Spleen (tissue), 11 donors: ENCODE data around the gene MPHOSPH6. TPM values are rescaled to one million over a fixed set of nuclear protein-coding genes. Genes with fewer than 3 reads are reported as not detected.

Experiments used
- DNase-seq: peaks from one replicate; pipeline ENCODE4 v3.0.0-alpha.2; 2020
- H3K27ac ChIP-seq, 8 donors: fragments of 200-600 bp; sonication (generic) in 7 of 8; 1 replicate in 4 of 8; 2 replicates in 4 of 8; pipeline versions ENCODE4 v1.5.0 to v1.8.0; 2016 to 2021; ENCODE audit warnings: inconsistent platforms in 4 of 8, mild to moderate bottlenecking in 4 of 8, moderate library complexity in 1 of 8
- H3K27me3 ChIP-seq, 7 donors: fragments of 200-600 bp; sonication (generic) in 6 of 7; replicated peaks in 1 of 7; 1 replicate in 4 of 7; 2 replicates in 3 of 7; pipeline versions ENCODE4 v1.5.0 to v1.8.0; 2016 to 2021; ENCODE audit warnings: inconsistent platforms in 3 of 7, mild to moderate bottlenecking in 1 of 7
- H3K36me3 ChIP-seq, 6 donors: fragments of 200-600 bp; sonication (generic) in 5 of 6; 1 replicate in 4 of 6; 2 replicates in 2 of 6; pipeline versions ENCODE4 v1.5.0 to v1.8.0; 2016 to 2021; ENCODE audit warnings: inconsistent platforms in 2 of 6
- H3K4me1 ChIP-seq, 6 donors: fragments of 200-600 bp; sonication (generic) in 5 of 6; 1 replicate in 3 of 6; 2 replicates in 3 of 6; pipeline versions ENCODE4 v1.5.0 to v1.8.0; 2016 to 2021; ENCODE audit warnings: inconsistent platforms in 3 of 6
- H3K4me3 ChIP-seq, 8 donors: fragments of 200-600 bp; sonication (generic) in 7 of 8; 1 replicate in 4 of 8; 2 replicates in 4 of 8; pipeline versions ENCODE4 v1.5.0 to v1.8.0; 2016 to 2021; ENCODE audit warnings: inconsistent platforms in 4 of 8, mild to moderate bottlenecking in 4 of 8, moderate library complexity in 2 of 8
- H3K9me3 ChIP-seq, 8 donors: fragments of 200-600 bp; sonication (generic) in 7 of 8; 1 replicate in 4 of 8; 2 replicates in 4 of 8; pipeline versions ENCODE4 v1.5.0 to v1.8.0; 2016 to 2021; ENCODE audit warnings: inconsistent platforms in 4 of 8
- POLR2A ChIP-seq, 3 donors: fragments of 450-650 bp; IDR thresholded peaks; one replicate each; pipeline ENCODE4 v1.5.1; 2017; ENCODE audit warnings: antibody characterized with exemption in 3 of 3, mild to moderate bottlenecking in 1 of 3
- POLR2AphosphoS5 ChIP-seq, 3 donors: sonication (generic); formaldehyde crosslinking; IDR thresholded peaks; one replicate each; pipeline ENCODE4 v1.5.1; 2017; ENCODE audit warnings: antibody characterized with exemption in 3 of 3
- WGBS, 5 donors: extraction: QIAGEN DNeasy Blood & Tissue Kit in 3 of 5; methylation state at CpG; one replicate each; pipeline versions ENCODE4 v1.1.5 to v1.1.7; 2013 to 2018; 5-methylcytosine and 5-hydroxymethylcytosine counted together
- intact Hi-C: fragments of 100-400 bp; cut with DNase I; formaldehyde crosslinking; loops from one replicate; pipeline ENCODE4 v1.15.0; 2023; ENCODE audit warnings: low total_unique reads
- polyA plus RNA-seq, 3 donors: library from polyadenylated mRNA; stranded (reverse); fragments of 200-250 nt; gene quantifications; one replicate each; pipeline ENCODE4 v1.2.1, GENCODE V29; 2013
- total RNA-seq, 7 donors: library from RNA; depleted of rRNA in 3 of 7; stranded (reverse); fragments of >200 nt in 3 of 7; fragmentation: NEBNext Ultra II Directional in 4 of 7; extraction: Animal tissue kit (Norgen Biotek cat#: 25700) in 4 of 7; gene quantifications; one replicate each; pipeline versions ENCODE4 v1.1.0 to v1.2.1, GENCODE V29; 2016 to 2021
- TF ChIP-seq, protein P1 (sequence below), 11 experiments: fragments of 200-600 bp in 7 of 11; fragments of 450-650 bp in 4 of 11; sonication (generic) in 4 of 11; IDR thresholded peaks in 8 of 11; conservative IDR thresholded peaks in 3 of 11; 1 replicate in 7 of 11; 2 replicates in 4 of 11; pipeline versions ENCODE4 v1.4.0 to v1.8.0; 2016 to 2021; ENCODE audit warnings: antibody characterized with exemption in 11 of 11, inconsistent platforms in 4 of 11, mild to moderate bottlenecking in 1 of 11
- donor health status: healthy with polysubstance abuse.
- donor health status: DM: no; HTN: no; CAD: no; lungs with moderate emphysema.
- donor health status: DM: no; HTN: no; CAD: no.
- donor health status: Bipolar disorder and iron deficiency.
- donor health status: healthy.
- donor health status: DM: no; HTN: no; CAD: no.
- donor health status: DM: yes; HTN: yes; CAD: no.

The MPHOSPH6 gene
- total and polyA plus RNA-seq, 10 donors = 13.7 to 56.8 (median 22.9) TPM

DNA sequence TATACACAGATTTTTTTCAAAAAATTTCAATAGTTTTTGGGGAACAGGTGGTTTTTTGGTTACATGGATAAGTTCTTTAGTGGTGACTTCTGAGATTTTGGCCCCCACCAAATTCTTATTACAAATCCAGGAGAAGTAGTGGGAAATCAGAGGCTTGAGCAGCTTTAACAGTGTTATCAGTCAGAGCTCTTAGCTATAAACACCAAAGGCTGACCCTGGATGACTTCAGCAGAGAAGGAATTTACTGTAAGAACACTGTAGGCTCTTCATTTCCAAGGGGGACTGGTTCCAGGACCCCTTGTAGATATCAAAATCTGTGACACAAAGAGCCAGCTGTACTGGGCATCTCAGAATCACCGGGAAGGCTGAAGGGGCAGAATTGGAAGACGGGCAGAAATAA lies 17.8 kb downstream of the MPHOSPH6 start:
- WGBS, 5 donors = 74 to 97% (median 88%) methylated on average over 2 of the region's 2 CpGs
- no peak for TF ChIP-seq POLR2AphosphoS5 (IDR thresholded peaks at IDR 0.05)
- TF ChIP-seq, protein P1, sequence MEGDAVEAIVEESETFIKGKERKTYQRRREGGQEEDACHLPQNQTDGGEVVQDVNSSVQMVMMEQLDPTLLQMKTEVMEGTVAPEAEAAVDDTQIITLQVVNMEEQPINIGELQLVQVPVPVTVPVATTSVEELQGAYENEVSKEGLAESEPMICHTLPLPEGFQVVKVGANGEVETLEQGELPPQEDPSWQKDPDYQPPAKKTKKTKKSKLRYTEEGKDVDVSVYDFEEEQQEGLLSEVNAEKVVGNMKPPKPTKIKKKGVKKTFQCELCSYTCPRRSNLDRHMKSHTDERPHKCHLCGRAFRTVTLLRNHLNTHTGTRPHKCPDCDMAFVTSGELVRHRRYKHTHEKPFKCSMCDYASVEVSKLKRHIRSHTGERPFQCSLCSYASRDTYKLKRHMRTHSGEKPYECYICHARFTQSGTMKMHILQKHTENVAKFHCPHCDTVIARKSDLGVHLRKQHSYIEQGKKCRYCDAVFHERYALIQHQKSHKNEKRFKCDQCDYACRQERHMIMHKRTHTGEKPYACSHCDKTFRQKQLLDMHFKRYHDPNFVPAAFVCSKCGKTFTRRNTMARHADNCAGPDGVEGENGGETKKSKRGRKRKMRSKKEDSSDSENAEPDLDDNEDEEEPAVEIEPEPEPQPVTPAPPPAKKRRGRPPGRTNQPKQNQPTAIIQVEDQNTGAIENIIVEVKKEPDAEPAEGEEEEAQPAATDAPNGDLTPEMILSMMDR (IDR thresholded peaks at IDR 0.05 in 8 of 11, conservative IDR thresholded peaks at IDR 0.05 in 3 of 11) = no peak
- no peak for TF ChIP-seq POLR2A (IDR thresholded peaks at IDR 0.05)
- H3K36me3 ChIP-seq = peaks cover 0 to 71% (median 22%) of the 10 kb centered on the region in 6 donors
- intact Hi-C loops = no loop called here
- no peak for DNase-seq
- no peak overlapping the region for H3K27ac ChIP-seq
- H3K27me3 ChIP-seq = no peaks in the 10 kb centered on the region
- peaks cover 0 to 10% (median 0%) of the 10 kb centered on the region in 6 donors for H3K4me1 ChIP-seq
- peaks cover 0 to 11% (median 2%) of the 10 kb centered on the region in 8 donors for H3K9me3 ChIP-seq
- H3K4me3 ChIP-seq = no peak overlapping the region

DNA sequence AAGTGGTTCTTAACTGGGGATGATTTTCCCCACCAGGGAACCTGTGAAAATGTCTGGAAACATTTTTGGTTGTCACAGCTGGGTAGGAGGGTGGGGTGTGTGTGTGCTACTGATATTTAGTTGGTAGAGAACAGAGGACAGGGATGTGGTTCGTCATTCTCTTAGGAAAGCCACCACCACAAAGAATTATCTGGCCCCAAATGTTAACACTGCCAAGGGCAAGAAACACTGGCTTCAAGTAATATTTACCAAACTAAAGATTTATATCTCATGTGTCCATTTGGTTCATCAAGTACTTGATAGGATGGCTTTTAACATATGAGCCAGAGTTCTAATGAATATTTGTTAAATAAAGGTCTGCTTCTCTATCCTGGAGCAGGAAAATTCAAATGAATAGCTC lies 19.5 kb downstream of the MPHOSPH6 start:
- no peak for TF ChIP-seq POLR2AphosphoS5 (IDR thresholded peaks at IDR 0.05)
- TF ChIP-seq, protein P1 (IDR thresholded peaks at IDR 0.05 in 8 of 11, conservative IDR thresholded peaks at IDR 0.05 in 3 of 11) = no peak
- no peak overlapping the region for H3K27ac ChIP-seq
- intact Hi-C loops = no loop called here
- peaks cover 0 to 81% (median 26%) of the 10 kb centered on the region in 6 donors for H3K36me3 ChIP-seq
- peaks cover 0 to 11% (median 2%) of the 10 kb centered on the region in 8 donors for H3K9me3 ChIP-seq
- H3K4me1 ChIP-seq = no peaks in the 10 kb centered on the region
- 84 to 97% (median 94%) methylated on average over 1 of the region's 1 CpG for WGBS, 5 donors
- DNase-seq = no peak
- no peak overlapping the region for H3K4me3 ChIP-seq
- no peaks in the 10 kb centered on the region for H3K27me3 ChIP-seq

DNA sequence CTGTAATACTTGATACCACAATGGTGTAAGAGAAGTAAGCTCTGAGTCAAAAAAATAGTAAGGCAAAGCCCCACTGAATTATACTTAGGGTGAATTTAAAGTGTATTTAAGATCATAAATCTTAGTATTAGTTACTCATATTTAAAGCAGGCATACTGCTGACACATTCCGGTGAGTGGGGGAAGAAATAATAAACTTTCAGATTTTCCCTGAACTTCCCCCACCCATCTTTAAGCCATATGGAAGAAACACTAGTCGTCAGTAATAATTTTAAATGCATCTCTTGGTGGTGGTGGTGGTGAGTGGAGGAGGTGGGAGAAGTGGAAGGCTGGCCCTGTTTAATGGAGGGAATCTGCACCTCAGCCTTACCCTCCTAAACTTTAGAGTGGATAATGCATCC lies 20.5 kb downstream of the MPHOSPH6 start:
- WGBS, 5 donors = 76 to 90% (median 87%) methylated on average over 2 of the region's 2 CpGs
- TF ChIP-seq, protein P1 (IDR thresholded peaks at IDR 0.05 in 8 of 11, conservative IDR thresholded peaks at IDR 0.05 in 3 of 11) = no peak
- TF ChIP-seq POLR2AphosphoS5 (IDR thresholded peaks at IDR 0.05) (no peak), POLR2A (IDR thresholded peaks at IDR 0.05) (no peak)
- no peak overlapping the region for H3K27ac ChIP-seq
- H3K27me3 ChIP-seq = no peaks in the 10 kb centered on the region
- H3K9me3 ChIP-seq = peaks cover 0 to 8% (median 0%) of the 10 kb centered on the region in 8 donors
- peaks cover 0 to 78% (median 26%) of the 10 kb centered on the region in 6 donors for H3K36me3 ChIP-seq
- DNase-seq = no peak
- no peak overlapping the region for H3K4me3 ChIP-seq
- intact Hi-C loops = no loop called here
- no peaks in the 10 kb centered on the region for H3K4me1 ChIP-seq

DNA sequence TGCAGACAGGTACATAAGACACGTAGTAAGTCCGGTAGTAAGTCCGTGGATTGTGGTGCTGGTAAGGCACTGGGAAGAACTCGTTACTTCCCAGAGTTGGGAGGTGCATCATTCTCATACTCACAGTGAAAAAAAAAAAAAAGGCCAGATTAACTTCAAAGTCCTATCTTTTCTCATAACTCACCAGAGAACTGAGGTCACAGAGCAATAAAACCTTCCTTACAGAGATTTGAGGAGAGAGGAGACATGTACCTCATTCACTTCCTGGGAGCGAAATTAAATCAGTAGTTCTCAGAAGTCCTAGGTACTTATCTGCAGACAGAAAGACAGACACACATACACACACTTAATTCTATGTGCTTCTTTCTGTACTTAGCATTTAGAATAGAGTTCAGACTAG lies 22.5 kb downstream of the MPHOSPH6 start:
- H3K9me3 ChIP-seq = no peaks in the 10 kb centered on the region
- no peak overlapping the region for H3K4me3 ChIP-seq
- H3K4me1 ChIP-seq = no peaks in the 10 kb centered on the region
- peaks cover 0 to 64% (median 26%) of the 10 kb centered on the region in 6 donors for H3K36me3 ChIP-seq
- intact Hi-C loops = no loop called here
- no peaks in the 10 kb centered on the region for H3K27me3 ChIP-seq
- WGBS, 5 donors = 80 to 100% (median 97%) methylated on average over 5 of the region's 5 CpGs
- no peak overlapping the region for H3K27ac ChIP-seq
- TF ChIP-seq, protein P1 (IDR thresholded peaks at IDR 0.05 in 8 of 11, conservative IDR thresholded peaks at IDR 0.05 in 3 of 11) = no peak
- TF ChIP-seq POLR2A (IDR thresholded peaks at IDR 0.05) (no peak), POLR2AphosphoS5 (IDR thresholded peaks at IDR 0.05) (no peak)
- no peak for DNase-seq
